Brain microvascular endothelial cell (primary cell): ENCODE data around the gene CKMT2.
"Not testable (repeated sequence)": the region's sequence is repeated elsewhere in the genome, so short reads cannot be mapped to it uniquely, and the experiment has no call there.

Source experiments
- DNase-seq: peaks from one replicate; pipeline ENCODE4 v3.0.0-alpha.2; 2020
- H3K27ac ChIP-seq: fragments of 250-450 bp; sonication (Bioruptor Pico); 2 replicates; pipeline ENCODE4 v1.5.1; 2020; ENCODE audit warnings: mild to moderate bottlenecking, moderate library complexity
- H3K27me3 ChIP-seq: fragments of 250-450 bp; sonication (Bioruptor Pico); replicated peaks from 2 replicates; pipeline ENCODE4 v1.5.1; 2020; ENCODE audit warnings: mild to moderate bottlenecking
- H3K36me3 ChIP-seq: fragments of 250-450 bp; sonication (Bioruptor Pico); replicated peaks from 2 replicates; pipeline ENCODE4 v1.5.1; 2020; ENCODE audit warnings: mild to moderate bottlenecking
- H3K4me3 ChIP-seq: 2 replicates; pipeline ENCODE4 v1.5.1; 2011; ENCODE audit warnings: low read depth, mild to moderate bottlenecking, control low read depth, low read length, moderate library complexity
- in situ Hi-C: cut with HindIII; loops from 2 replicates; pipeline ENCODE4 v1.10.0; 2017; ENCODE audit warnings: low sequenced_read_pairs, low pct_ligation_motif_present
- TF ChIP-seq, protein P1 (sequence below): IDR thresholded peaks from 2 replicates; pipeline ENCODE4 v1.5.1; 2011; ENCODE audit warnings: low read depth, mild to moderate bottlenecking, moderate library complexity, low read length, control low read depth, inconsistent platforms; ENCODE audit errors: missing control alignments

CKMT2 gene

DNA sequence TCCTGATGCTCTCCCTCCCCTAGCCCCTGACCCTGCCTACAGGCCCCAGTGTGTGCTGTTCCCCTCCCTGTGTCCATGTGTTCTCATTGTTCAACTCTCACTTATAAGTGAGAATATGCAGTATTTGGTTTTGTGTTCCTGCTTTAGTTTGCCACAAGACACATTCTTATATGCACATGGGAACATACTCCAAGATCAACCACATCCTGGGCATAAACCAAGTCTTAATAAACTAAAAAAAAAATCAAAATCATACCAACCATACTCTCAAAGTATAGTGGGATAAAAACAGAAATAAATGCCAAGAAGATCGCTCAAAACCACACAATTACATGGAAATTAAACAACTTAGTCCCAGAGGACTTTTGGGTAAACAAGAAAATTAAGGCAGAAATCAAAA is 57.0 kb downstream of the CKMT2 start:
- no peak for DNase-seq
- H3K27ac ChIP-seq, result no peak overlapping the region

DNA sequence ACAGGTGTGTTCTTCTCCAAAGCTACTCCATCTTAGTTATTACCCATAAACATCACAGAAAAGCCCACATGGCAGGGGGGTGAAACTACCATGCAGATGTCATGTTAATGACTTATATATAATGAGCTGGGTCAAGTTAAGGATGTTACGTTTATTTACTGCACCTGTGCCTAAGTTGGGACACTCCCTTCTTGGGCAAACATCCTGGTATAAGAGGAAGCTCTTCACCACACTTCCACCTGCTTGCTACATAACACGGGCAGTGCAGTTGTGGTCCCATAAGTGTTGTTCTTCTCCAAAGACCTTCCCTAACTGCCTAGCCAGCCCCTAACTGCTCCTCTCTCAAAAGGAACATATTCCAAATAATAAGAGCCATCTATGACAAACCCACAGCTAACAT is 59.0 kb downstream of the CKMT2 start:
- DNase-seq, result no peak
- in situ Hi-C loops, result no loop called here
- TF ChIP-seq, protein P1, sequence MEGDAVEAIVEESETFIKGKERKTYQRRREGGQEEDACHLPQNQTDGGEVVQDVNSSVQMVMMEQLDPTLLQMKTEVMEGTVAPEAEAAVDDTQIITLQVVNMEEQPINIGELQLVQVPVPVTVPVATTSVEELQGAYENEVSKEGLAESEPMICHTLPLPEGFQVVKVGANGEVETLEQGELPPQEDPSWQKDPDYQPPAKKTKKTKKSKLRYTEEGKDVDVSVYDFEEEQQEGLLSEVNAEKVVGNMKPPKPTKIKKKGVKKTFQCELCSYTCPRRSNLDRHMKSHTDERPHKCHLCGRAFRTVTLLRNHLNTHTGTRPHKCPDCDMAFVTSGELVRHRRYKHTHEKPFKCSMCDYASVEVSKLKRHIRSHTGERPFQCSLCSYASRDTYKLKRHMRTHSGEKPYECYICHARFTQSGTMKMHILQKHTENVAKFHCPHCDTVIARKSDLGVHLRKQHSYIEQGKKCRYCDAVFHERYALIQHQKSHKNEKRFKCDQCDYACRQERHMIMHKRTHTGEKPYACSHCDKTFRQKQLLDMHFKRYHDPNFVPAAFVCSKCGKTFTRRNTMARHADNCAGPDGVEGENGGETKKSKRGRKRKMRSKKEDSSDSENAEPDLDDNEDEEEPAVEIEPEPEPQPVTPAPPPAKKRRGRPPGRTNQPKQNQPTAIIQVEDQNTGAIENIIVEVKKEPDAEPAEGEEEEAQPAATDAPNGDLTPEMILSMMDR, result no peak
- Histone ChIP-seq H3K4me3 (no peak overlapping the region), H3K27me3 (no peaks in the 10 kb centered on the region), H3K36me3 (no peaks in the 10 kb centered on the region), H3K27ac (no peak overlapping the region)

More for the DNA sequence above, 57.0 kb downstream of the CKMT2 start:
- in situ Hi-C loops, result no loop called here
- TF ChIP-seq, protein P1, result no peak
- Histone ChIP-seq H3K36me3 (no peaks in the 10 kb centered on the region), H3K27me3 (no peaks in the 10 kb centered on the region), H3K4me3 (no peak overlapping the region)

DNA sequence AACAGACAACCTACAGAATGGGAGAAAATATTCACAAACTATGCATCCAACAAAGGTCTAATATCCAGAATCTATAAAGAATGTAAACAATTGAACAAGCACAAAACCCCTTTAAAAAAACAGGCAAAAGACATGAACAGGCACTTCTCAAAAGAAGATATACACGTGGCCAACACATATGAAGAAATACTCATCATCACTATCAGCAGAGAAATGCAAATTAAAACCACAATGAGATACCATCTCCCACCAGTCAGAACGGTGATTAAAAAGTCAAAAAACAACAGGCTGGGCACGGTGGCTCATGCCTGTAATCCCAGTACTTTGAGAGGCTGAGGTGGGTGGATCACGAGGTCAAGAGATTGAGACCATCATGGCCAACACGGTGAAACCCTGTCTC is 60.9 kb downstream of the CKMT2 start:
- DNase-seq, H3K4me3 ChIP-seq, in situ Hi-C loops, H3K27ac ChIP-seq, H3K36me3 ChIP-seq, H3K27me3 ChIP-seq: not testable (repeated sequence)

DNA sequence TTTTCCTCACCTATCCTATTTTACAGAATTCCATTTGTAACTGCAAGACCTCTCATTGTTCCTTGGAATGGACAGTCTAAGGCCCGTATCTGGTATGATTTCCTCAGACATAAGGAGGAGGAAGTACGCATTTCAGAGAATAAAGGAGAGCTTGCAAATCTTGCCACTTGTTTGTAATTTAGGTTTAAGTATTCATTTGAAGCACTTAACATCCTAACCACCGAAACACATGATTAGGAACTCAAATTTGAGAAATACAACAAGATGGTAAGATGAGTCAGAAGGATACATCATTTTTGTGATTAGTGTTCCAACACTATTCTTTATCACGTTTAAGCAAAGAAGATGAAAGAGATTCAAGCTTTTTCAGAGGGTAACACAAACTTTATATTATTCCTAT is 64.4 kb downstream of the CKMT2 start:
- Histone ChIP-seq H3K36me3 (peaks cover 2% of the 10 kb centered on the region), H3K4me3 (no peak overlapping the region), H3K27me3 (no peaks in the 10 kb centered on the region), H3K27ac (no peak overlapping the region)
- DNase-seq, result no peak
- in situ Hi-C loops, result no loop called here
- TF ChIP-seq, protein P1, result no peak

DNA sequence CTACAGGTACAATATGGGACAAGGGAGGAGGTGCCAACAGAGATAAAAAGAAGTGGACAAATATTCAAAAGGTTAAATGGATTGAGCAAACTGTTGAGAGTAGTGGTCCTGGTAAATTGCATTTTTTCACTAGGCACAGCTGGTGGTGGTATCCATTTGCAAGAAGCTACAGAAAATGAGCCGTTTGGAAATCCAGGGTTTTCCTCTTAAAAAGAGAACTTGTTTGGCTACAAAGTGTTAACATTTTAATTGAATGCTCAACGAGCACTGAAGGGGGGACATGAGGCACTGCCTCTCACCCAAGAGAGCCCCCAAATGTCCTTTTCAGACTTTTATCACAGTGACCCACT is 67.8 kb downstream of the CKMT2 start:
- H3K36me3 ChIP-seq, result peaks cover 7% of the 10 kb centered on the region
- peak overlapping the region; percentile 94 for H3K4me3 ChIP-seq
- H3K27me3 ChIP-seq, result no peaks in the 10 kb centered on the region
- H3K27ac ChIP-seq, result peak overlapping the region; percentile 96
- TF ChIP-seq, protein P1, result no peak
- in situ Hi-C loops, result no loop called here
- no peak for DNase-seq

DNA sequence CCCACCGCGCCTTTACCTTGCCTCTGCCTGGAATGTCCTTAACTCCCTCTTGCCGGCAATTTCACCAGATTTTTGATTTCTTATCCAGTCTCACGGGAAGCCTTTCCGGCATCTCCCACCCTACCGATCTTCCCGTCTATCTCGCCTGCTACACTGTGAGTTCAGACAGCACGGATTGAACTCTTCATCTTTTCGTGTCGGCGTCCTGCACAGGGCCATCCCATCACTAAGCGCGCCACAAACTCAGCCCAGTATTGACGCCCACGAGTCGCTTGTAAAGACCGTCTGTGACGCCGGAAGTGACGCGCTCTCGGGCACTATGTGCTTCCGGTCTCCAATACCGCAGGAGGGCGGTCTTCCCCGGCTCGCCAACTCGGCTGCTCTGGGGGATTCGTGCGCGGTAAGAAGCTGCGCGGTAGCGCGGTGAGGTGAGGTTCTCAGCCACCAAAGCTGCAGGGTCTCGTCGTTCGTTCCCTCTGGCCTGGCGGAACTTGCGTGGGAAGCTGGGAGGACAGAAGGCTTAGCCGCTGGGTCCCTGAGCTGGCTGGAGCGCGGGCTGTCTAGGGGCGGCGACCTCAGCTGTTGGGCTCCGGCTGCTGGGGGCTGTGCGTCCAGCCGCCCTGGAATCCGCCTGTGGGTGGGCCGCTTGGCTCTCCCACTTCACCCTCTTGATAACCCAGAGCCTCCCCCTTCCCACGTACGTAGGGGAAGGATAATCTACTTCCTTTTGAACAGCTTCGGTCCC is 68.3 kb downstream of the CKMT2 start, which contains the start of gene ZCCHC9:
TSS of gene ZCCHC9 (plus strand) at position 317 of the 745 bp plus-strand sequence. CDS start 3,171 bp downstream, outside the sequence.
- Histone ChIP-seq H3K27me3 (no peaks in the 10 kb centered on the region), H3K36me3 (peaks cover 7% of the 10 kb centered on the region), H3K27ac (peak within 1 kb of the TSS; percentile 96), H3K4me3 (peak within 1 kb of the TSS; percentile 94)
- TF ChIP-seq, protein P1, result peak; percentile 39
- DNase-seq, result peak; percentile 94
- in situ Hi-C loops, result no loop called here
